ENCODE results near the gene ACVR2B.

- no peak for TF ChIP-seq CTCF (IDR thresholded peaks at IDR 0.05)
- TF ChIP-seq EZH2 (IDR thresholded peaks at IDR 0.05) = no peak
- no peak for TF ChIP-seq EZH2phosphoT487 (IDR thresholded peaks at IDR 0.05)
Measured at GRCh38 chr3:38468765-38469164, 15.1 kb downstream of the ACVR2B start.
